HG02678 (cell line): Measurements from ENCODE around the gene PRR23E.

Source experiments
- ATAC-seq: cut with Tn5 transposase; IDR thresholded peaks from one replicate; pipeline ENCODE4 v1.9.1; 2021; ENCODE audit warnings: mild to moderate bottlenecking, moderate library complexity; ENCODE audit not compliant: unreplicated experiment

Gene PRR23E

DNA sequence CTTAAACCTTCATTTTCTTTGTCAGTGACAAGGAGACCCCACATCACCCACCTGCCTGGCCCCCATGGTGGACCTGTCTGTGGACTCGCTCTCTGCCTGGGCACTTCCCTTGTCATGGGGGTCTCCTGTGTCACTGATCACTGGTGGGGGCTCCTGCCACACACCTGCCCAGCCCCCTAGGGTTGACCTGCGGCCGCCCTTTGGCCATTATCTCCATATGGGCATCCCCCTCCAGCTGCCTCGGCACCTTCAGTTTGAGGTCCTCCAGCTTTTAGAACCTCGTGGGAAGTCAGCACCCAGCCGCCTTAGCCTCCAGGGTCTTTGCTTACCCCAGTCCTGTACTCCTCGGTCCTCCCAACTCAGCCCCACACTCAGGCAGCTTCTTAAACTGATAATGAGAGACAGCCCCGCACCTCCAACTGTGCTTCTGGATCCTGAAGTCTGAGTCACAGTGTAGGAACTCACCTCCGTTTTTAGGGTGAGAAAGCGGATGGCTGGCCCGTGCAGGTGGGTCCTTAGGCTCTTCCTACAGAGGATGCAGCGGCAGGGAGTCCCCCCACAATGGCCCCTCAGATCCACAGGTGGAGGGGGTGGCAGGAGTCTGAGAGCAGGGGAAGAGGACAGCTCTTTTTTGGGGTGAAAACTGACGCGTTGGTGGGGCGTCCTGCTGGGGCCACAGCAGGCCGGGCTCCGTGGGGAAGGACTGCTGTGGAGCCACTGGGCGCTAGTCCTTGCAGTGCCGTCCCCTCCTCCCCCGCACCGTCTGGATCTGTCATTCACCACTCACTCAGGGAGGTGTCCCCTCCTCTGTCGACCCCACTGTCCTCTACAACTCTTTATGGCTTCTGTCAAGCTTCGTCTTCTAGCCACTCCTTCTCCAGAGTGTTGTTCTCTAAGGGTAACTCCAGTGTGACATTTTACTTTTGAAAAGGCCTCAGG, 8.7 kb upstream of the PRR23E start:
- ATAC-seq, result no peak

DNA sequence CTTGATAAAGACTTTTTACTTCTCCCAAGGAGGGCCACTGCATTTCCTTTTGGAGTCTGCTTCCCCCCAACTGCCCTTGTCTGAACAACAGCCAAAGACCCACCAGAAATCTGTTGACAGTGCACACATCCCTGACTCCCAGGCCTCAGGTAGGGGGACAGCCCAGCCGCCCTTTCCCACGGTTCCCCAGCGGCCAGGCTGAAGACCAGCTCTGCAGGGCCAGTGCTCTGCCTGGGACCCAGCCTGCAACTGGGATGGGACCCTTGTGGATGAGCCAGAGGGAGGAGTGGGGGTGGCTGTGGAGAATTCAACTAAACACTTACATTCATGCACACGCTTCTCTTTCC, 8.1 kb upstream of the PRR23E start:
- ATAC-seq, result no peak

- no peak for ATAC-seq
Measured at GRCh38 chr3:127185268-127185667, 7.7 kb upstream of the PRR23E start.

DNA sequence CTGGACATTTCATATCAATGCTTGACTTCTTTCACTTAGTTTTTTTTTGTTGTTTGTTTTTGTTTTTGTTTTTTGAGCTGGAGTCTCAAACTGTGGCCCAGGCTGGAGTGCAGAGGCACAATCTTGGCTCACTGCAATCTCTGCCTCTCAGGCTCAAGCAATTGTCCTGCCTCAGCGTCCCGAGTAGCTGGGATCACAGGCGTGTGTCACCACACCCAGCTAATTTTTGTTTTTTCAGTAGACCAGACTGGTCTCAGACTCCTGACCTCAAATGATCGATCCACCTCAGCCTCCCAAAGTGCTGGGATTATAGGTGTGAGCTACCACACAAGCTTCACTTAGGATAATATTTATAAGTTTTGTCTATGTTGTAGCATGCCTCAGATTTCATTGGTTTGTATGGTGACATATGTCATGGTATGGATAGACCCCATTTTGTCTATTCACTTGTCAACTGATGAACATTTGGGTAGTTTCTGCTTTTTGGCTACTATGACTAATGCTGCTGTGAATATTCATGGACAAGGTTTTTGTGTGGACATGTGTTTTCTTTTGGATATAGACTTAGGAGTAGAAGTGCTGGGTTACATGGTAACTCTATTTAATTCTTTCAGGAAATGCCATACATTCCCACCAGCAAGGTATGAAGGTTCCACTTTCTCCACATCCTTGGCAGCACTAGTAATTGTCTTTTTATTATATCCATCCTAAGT, 6.8 kb upstream of the PRR23E start:
- no peak for ATAC-seq

GRCh38 chr3:127187316-127187715, 5.6 kb upstream of the PRR23E start:
- ATAC-seq, result no peak

- ATAC-seq, result no peak
Measured at GRCh38 chr3:127193341-127193740, 410 bp downstream of the PRR23E start.

DNA sequence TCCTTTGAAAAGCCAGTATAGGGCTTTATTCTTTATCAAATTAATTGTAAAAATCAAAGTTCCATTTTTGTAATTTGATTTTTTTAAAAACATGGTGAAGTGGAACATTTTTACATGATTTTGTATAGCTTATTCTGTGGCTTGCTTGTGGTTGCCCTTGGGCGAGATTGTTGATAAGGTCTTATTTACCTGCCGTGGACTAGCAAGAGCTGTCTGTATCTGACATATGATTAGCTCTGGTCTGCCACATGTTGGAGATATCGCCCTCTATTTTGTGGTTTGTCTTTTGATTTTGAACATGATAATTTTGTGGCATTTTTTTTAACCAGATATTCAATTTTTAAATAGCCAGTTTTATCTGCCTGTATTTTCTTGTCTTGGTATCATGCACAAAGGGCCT, 844 bp downstream of the PRR23E start:
- ATAC-seq, result no peak

GRCh38 chr3:127194601-127195187, 1.8 kb downstream of the PRR23E start:
- ATAC-seq, result no peak

GRCh38 chr3:127195417-127195816, 2.5 kb downstream of the PRR23E start:
- ATAC-seq, result no peak

DNA sequence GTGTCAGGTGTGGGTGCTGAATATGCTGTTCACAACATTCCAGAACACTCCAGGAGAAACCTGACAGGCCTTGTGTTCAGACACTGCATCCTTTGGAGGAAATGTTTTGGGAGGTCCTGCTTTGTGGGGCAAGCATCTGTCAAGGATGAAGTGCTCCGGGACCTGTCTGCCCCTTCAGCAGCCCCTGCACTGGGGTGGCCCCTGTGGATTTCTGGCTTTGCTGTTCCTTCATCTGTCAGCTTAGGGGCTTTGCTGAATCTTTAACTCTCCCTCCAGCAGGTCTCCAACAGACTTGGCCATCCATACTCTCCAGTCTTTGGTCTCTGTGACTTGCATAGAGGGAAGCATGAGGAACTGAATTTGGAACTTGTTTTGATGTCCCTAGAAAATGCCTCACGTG, 3.1 kb downstream of the PRR23E start:
- ATAC-seq, result no peak

DNA sequence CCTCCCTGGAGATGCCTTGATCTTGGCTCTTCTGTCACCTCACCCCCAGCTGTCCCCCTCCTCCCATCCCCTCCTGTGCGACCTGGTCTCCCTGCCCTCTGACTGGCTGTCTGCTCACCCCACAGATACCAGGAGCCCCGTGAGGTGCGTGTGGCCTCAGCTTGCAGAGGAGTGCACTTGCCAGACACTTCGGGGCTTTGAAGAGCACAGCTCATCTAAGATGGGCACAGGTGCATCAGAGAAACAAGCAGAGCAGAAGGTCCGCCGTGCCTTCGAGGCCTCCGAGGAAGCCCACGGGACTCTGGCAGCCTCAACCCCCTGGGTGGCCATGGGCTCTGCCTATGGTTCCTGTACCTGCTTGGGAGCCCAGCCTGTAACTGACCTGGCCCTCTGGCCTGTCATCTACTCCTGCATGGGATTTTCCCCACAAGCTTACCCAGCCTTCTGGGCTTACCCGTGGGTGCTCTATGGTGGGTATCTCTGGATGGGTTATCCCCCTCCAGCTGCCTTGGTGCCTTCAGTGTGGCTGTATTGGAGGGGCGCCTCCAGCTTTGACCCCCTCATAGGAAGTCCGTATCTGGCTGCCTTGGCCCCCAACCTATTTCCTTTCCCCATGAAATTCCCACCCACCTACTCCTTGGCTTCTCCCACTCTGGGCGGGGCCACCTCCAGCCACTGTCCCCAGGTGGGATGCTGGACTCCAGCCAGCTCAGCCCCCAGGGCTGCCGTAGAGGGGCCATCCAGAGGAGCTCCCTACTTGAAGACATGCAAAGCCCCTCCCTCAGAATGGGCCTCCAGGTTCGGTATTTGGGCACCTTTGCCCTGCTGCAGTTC, 3.8 kb downstream of the PRR23E start:
- no peak for ATAC-seq

GRCh38 chr3:127197300-127198189, 4.6 kb downstream of the PRR23E start:
- ATAC-seq, result no peak

- ATAC-seq, result no peak
Measured at GRCh38 chr3:127200086-127200691, 7.3 kb downstream of the PRR23E start.

DNA sequence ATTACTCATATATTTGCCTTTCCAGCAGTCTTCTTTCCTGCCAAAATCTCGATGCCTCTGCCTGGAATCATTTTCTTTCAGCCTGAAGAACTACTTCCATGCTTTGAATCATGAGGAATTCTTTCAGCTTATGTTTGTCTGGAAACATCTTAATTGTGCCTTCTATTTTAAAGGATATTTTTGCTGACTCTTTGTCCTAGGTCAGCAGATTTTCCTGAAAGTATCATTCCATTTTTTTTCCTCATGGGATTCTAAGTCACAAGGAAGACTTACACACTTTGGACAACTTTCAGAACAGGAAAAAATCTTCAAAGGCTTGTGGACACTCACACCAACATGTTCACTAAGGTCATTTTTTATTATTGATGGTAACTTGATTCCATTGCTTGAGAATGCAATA, 10.1 kb downstream of the PRR23E start:
- no peak for ATAC-seq

DNA sequence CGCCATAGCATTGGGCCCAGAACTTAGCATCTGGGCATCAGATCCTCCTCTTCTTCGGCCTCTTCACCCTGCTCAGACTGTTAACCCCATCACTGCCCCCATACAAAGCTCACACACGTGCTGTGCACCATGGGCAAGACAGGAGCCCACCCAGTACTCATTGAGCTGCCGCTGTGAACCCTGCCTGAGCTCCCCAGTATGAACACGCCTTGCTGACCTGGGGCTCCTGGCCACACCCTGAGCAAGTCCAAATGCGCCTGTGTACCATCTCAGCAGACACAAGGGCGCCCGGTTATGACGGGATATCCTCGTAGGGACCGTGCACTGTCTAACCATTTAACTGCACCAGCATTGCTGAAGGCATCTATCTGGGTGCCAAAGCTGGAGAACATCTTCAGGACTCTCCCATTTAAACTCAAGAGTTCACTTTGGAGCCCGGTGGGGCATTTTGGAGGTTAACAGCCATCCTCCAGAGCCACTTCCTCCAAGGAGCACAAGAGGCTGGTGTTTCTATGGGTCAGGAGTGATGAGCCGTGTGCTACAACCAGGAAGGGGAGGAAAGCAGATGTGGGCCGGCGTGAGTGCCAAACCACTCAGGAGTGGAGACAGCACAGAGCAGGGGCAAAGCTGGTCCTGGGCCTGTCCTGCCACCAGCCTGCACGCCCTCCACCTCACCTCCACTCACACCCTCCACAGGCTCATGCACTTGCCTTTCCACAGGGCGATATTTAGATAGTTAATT, 12.1 kb downstream of the PRR23E start:
- no peak for ATAC-seq

DNA sequence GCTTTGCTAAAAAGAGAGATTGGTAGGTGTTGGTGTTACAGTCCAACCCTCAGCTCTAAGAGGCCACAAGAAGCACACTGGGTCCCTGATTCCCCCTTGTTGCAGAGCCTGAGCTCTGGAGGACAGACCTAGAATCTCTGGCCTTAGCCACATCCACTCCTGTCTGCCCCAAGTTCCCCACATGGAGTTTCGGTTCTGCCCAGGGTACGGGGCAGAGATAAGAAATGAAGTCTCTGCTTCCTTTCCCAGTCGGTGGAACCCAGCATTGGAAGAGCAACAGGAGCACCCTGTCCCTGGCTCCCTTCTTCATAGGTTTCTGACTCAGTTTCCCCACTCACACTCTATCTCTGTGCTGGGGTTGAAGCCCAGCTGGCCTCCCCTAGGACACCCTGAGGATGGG, 13.2 kb downstream of the PRR23E start:
- ATAC-seq, result no peak

DNA sequence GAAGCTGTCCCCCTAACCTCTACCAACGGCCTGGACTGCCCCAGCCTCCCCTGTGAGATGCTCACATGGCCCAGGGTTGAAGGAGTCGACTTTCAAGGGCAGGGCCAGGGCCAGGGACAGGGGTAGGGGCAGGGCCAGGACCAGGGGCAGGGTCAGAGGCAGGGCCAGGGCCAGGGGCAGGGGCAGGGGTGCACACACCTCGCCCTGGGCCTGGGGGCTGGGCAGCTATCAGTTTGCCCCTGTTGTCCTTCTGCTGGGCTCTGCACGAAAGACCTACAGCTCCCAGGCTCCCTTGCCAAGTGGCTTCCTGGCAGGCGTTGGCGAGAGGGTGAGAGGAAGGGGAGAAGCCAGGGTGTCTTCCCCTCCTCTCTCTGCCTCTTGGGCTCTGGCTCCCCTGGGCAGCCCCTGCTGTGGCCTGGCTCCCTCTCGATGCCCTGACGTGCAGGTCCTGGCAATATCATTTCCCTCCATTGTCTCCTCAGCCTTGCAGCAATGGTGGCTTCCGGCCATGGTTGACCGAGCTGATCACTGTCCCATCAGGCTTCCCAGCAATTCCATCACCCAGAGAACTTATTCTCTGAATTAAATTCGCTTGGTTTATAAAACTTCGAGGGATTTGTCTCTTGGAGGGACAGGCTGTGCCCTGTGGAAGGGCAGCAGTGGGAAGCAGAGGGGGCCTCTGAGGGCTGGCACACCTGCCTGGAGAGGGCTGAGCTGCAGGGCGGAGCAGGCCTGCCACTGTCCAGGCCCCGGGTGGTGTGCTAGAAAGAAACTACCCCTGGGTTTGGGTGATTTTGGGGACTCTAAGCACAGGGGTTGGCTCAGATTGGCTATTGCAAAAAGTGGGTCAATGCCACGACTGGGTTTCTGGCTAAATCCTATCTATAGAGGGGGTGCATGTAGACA, 13.9 kb downstream of the PRR23E start:
- no peak for ATAC-seq
